ENCODE results near the gene IZUMO1R.
"Not testable (repeated sequence)": the region's sequence is repeated elsewhere in the genome, so short reads cannot be mapped to it uniquely, and the experiment has no call there.

The IZUMO1R gene

GRCh38 chr11:94303966-94304958 is at the start of gene IZUMO1R:
Gene IZUMO1R (plus strand): TSS chr11:94304580. CDS start chr11:94305637, 1,057 bp downstream.
- H3K4me3 ChIP-seq (ENCODE audit: low read depth, low read length) = no peak within 1 kb of the TSS
- no peak within 1 kb of the TSS for H2AFZ ChIP-seq (ENCODE audit: low read length, unreplicated experiment)
- no peaks in the 10 kb centered on the region for H3K4me1 ChIP-seq (ENCODE audit: control insufficient read depth, insufficient read depth, low read length, unreplicated experiment)
- no peak within 1 kb of the TSS for H3K27ac ChIP-seq (ENCODE audit: low read depth, low read length)
- no peaks in the 10 kb centered on the region for H3K36me3 ChIP-seq (ENCODE audit: insufficient read depth, low read length)
- H3K27me3 ChIP-seq (ENCODE audit: insufficient read depth, low read length) = peaks cover 13% of the 10 kb centered on the region
- H3K79me2 ChIP-seq (ENCODE audit: control insufficient read depth, insufficient read depth, low read length, unreplicated experiment) = no peaks in the 10 kb centered on the region

GRCh38 chr11:94271885-94272372 is 32.5 kb upstream of the IZUMO1R start:
- H3K79me2 ChIP-seq (ENCODE audit: control insufficient read depth, insufficient read depth, low read length, unreplicated experiment) = no peaks in the 10 kb centered on the region
- H2AFZ ChIP-seq (ENCODE audit: low read length, unreplicated experiment) = no peak overlapping the region
- no peaks in the 10 kb centered on the region for H3K4me1 ChIP-seq (ENCODE audit: control insufficient read depth, insufficient read depth, low read length, unreplicated experiment)
- no peak overlapping the region for H3K4me3 ChIP-seq (ENCODE audit: low read depth, low read length)
- H3K27ac ChIP-seq (ENCODE audit: low read depth, low read length) = no peak overlapping the region
- H3K36me3 ChIP-seq (ENCODE audit: insufficient read depth, low read length) = no peaks in the 10 kb centered on the region
- H3K27me3 ChIP-seq (ENCODE audit: insufficient read depth, low read length) = no peaks in the 10 kb centered on the region

GRCh38 chr11:94272738-94273313 is 31.6 kb upstream of the IZUMO1R start:
- H3K27me3 ChIP-seq (ENCODE audit: insufficient read depth, low read length) = no peaks in the 10 kb centered on the region
- no peaks in the 10 kb centered on the region for H3K36me3 ChIP-seq (ENCODE audit: insufficient read depth, low read length)
- H3K4me3 ChIP-seq (ENCODE audit: low read depth, low read length) = no peak overlapping the region
- H3K4me1 ChIP-seq (ENCODE audit: control insufficient read depth, insufficient read depth, low read length, unreplicated experiment) = no peaks in the 10 kb centered on the region
- H2AFZ ChIP-seq (ENCODE audit: low read length, unreplicated experiment) = no peak overlapping the region
- no peak overlapping the region for H3K27ac ChIP-seq (ENCODE audit: low read depth, low read length)
- H3K79me2 ChIP-seq (ENCODE audit: control insufficient read depth, insufficient read depth, low read length, unreplicated experiment) = no peaks in the 10 kb centered on the region

DNA sequence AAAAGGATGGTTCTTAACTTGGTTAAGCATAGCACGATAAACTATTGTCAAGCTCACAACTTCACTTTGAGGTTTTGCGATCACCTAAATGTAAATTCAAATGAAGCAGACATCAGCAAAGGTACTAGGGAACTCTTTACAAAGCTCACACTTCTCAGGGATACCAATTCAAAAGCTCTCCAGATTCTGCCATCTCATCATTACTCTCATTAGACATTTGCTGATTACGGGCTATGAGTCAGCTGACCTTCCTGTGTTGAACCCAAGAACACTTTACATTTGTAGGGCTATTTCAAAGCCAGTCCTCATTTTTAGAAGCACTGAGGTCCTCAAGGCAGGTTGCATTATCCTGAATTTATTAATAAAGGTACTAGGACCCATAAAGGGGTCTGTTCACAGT is 28.4 kb upstream of the IZUMO1R start:
- Histone ChIP-seq H2AFZ (ENCODE audit: low read length, unreplicated experiment) (no peak overlapping the region), H3K27ac (ENCODE audit: low read depth, low read length) (no peak overlapping the region), H3K36me3 (ENCODE audit: insufficient read depth, low read length) (no peaks in the 10 kb centered on the region), H3K27me3 (ENCODE audit: insufficient read depth, low read length) (no peaks in the 10 kb centered on the region), H3K4me3 (ENCODE audit: low read depth, low read length) (no peak overlapping the region), H3K79me2 (ENCODE audit: control insufficient read depth, insufficient read depth, low read length, unreplicated experiment) (no peaks in the 10 kb centered on the region), H3K4me1 (ENCODE audit: control insufficient read depth, insufficient read depth, low read length, unreplicated experiment) (no peaks in the 10 kb centered on the region)

- Histone ChIP-seq H3K79me2 (ENCODE audit: control insufficient read depth, insufficient read depth, low read length, unreplicated experiment) (no peaks in the 10 kb centered on the region), H3K4me3 (ENCODE audit: low read depth, low read length) (no peak overlapping the region), H3K36me3 (ENCODE audit: insufficient read depth, low read length) (no peaks in the 10 kb centered on the region), H2AFZ (ENCODE audit: low read length, unreplicated experiment) (no peak overlapping the region), H3K27me3 (ENCODE audit: insufficient read depth, low read length) (no peaks in the 10 kb centered on the region), H3K27ac (ENCODE audit: low read depth, low read length) (no peak overlapping the region), H3K4me1 (ENCODE audit: control insufficient read depth, insufficient read depth, low read length, unreplicated experiment) (no peaks in the 10 kb centered on the region)
These were observed 27.4 kb upstream of the IZUMO1R start for GRCh38 chr11:94276943-94277342.

- not testable (repeated sequence) for H3K27me3 ChIP-seq (ENCODE audit: insufficient read depth, low read length); H2AFZ ChIP-seq (ENCODE audit: low read length, unreplicated experiment); H3K4me1 ChIP-seq (ENCODE audit: control insufficient read depth, insufficient read depth, low read length, unreplicated experiment); H3K4me3 ChIP-seq (ENCODE audit: low read depth, low read length); H3K27ac ChIP-seq (ENCODE audit: low read depth, low read length); H3K36me3 ChIP-seq (ENCODE audit: insufficient read depth, low read length); H3K79me2 ChIP-seq (ENCODE audit: control insufficient read depth, insufficient read depth, low read length, unreplicated experiment)
These were observed 26.2 kb upstream of the IZUMO1R start for GRCh38 chr11:94278207-94278606.

DNA sequence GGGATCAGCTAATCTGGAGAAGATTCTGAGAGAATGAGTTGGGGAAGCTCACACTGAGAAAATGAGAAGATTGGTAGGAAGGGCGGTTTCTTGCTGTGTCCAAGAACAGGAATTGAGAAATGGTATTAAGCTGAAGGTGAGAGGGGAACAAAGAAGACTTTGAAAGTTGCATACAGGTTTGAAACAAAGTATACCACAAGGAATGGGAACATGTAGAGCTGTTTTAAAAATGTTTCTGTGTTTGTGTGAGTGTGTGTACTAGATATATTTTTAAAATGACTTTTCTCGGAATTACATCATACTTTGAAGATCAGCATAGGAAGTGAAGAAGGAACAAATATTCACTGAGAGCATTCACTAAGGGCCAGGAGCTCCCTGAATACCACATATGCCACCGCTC is 24.4 kb upstream of the IZUMO1R start:
- Histone ChIP-seq H3K27ac (ENCODE audit: low read depth, low read length) (no peak overlapping the region), H3K79me2 (ENCODE audit: control insufficient read depth, insufficient read depth, low read length, unreplicated experiment) (no peaks in the 10 kb centered on the region), H2AFZ (ENCODE audit: low read length, unreplicated experiment) (no peak overlapping the region), H3K27me3 (ENCODE audit: insufficient read depth, low read length) (no peaks in the 10 kb centered on the region), H3K36me3 (ENCODE audit: insufficient read depth, low read length) (no peaks in the 10 kb centered on the region), H3K4me3 (ENCODE audit: low read depth, low read length) (no peak overlapping the region), H3K4me1 (ENCODE audit: control insufficient read depth, insufficient read depth, low read length, unreplicated experiment) (no peaks in the 10 kb centered on the region)

DNA sequence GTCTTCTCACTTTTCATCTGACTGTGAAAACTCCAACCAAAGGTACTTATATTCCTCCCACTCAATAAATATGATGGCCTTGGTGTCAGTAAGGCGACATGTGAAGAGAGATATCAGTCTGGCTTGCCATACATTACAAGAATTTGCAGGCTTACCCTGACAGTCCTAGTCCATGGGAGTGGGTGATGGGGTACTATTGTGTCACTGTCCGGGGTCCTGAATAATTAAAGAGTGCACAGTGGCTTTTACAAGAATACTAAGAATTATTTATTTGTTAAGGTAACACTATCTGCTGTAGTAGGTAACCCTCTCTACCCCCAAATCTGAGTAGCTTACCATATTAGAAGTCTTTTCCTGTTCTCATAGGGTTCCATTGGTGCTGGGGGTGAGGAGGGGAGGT is 23.1 kb upstream of the IZUMO1R start:
- no peaks in the 10 kb centered on the region for H3K4me1 ChIP-seq (ENCODE audit: control insufficient read depth, insufficient read depth, low read length, unreplicated experiment)
- H3K27me3 ChIP-seq (ENCODE audit: insufficient read depth, low read length) = no peaks in the 10 kb centered on the region
- H3K79me2 ChIP-seq (ENCODE audit: control insufficient read depth, insufficient read depth, low read length, unreplicated experiment) = no peaks in the 10 kb centered on the region
- no peak overlapping the region for H2AFZ ChIP-seq (ENCODE audit: low read length, unreplicated experiment)
- H3K27ac ChIP-seq (ENCODE audit: low read depth, low read length) = no peak overlapping the region
- H3K4me3 ChIP-seq (ENCODE audit: low read depth, low read length) = no peak overlapping the region
- no peaks in the 10 kb centered on the region for H3K36me3 ChIP-seq (ENCODE audit: insufficient read depth, low read length)

DNA sequence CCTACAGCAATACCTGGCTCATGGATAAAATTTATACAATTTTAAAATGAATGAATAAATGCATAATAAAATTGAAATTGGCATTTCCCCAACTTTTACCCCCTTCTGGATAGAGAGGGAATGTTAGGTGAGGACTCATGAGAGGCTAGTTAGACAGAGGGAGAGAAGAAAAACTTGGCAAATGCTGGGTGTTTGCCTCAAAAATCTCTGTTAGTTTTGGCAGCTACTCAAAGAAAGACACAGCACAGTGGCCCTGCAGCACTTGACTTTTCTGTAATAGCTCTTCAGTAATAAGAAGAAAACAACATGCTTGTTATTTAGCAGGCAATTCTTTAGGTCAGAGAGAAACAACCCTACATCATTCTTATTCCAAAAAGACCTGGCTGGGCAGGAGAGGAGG is 20.7 kb upstream of the IZUMO1R start:
- no peak overlapping the region for H3K4me3 ChIP-seq (ENCODE audit: low read depth, low read length)
- no peak overlapping the region for H3K27ac ChIP-seq (ENCODE audit: low read depth, low read length)
- H3K36me3 ChIP-seq (ENCODE audit: insufficient read depth, low read length) = no peaks in the 10 kb centered on the region
- no peaks in the 10 kb centered on the region for H3K79me2 ChIP-seq (ENCODE audit: control insufficient read depth, insufficient read depth, low read length, unreplicated experiment)
- H3K4me1 ChIP-seq (ENCODE audit: control insufficient read depth, insufficient read depth, low read length, unreplicated experiment) = no peaks in the 10 kb centered on the region
- H3K27me3 ChIP-seq (ENCODE audit: insufficient read depth, low read length) = 0 out of 2 replicates have a peak, but pooled peaks cover 9% of the 10 kb centered on the region
- H2AFZ ChIP-seq (ENCODE audit: low read length, unreplicated experiment) = no peak overlapping the region

- no peaks in the 10 kb centered on the region for H3K4me1 ChIP-seq (ENCODE audit: control insufficient read depth, insufficient read depth, low read length, unreplicated experiment)
- peaks cover 19% of the 10 kb centered on the region for H3K27me3 ChIP-seq (ENCODE audit: insufficient read depth, low read length)
These were observed 8.8 kb upstream of the IZUMO1R start for GRCh38 chr11:94295534-94295933.

More at GRCh38 chr11:94295534-94295933, 8.8 kb upstream of the IZUMO1R start:
- H2AFZ ChIP-seq (ENCODE audit: low read length, unreplicated experiment) = no peak overlapping the region
- H3K36me3 ChIP-seq (ENCODE audit: insufficient read depth, low read length) = no peaks in the 10 kb centered on the region
- no peak overlapping the region for H3K27ac ChIP-seq (ENCODE audit: low read depth, low read length)
- no peak overlapping the region for H3K4me3 ChIP-seq (ENCODE audit: low read depth, low read length)
- H3K79me2 ChIP-seq (ENCODE audit: control insufficient read depth, insufficient read depth, low read length, unreplicated experiment) = no peaks in the 10 kb centered on the region
